ENCODE results near the gene CITED4. TPM values are rescaled to one million over a fixed set of nuclear protein-coding genes. Genes with fewer than 3 reads are reported as not detected.

Gene CITED4
- total RNA-seq, 2 donors from 2014 or later, result 180 to 465 TPM

DNA sequence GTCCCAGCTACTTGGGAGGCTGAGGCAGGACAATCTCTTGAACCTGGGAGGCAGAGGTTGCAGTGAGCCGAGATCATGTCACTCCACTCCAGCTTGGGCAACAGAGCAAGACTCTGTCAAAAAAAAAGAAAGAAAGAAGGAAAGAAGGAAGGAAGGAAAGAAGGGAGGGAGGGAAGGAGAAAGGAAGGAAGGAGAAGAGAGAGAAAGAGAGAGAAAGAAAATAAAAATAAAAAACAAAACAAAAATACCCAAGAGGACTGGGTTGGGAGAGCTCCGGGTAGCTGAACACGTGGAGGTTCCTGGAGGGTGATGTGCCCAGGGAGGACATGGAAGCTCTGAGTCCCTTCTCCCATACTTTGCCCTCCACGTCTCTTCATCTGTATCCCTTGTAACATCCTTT is 45.7 kb upstream of the CITED4 start:
- no peak for ATAC-seq
- WGBS, 2 donors, result 96% methylated on average over 4 of the region's 4 CpGs
- intact Hi-C loops (cut with DNase I), result no loop called here

DNA sequence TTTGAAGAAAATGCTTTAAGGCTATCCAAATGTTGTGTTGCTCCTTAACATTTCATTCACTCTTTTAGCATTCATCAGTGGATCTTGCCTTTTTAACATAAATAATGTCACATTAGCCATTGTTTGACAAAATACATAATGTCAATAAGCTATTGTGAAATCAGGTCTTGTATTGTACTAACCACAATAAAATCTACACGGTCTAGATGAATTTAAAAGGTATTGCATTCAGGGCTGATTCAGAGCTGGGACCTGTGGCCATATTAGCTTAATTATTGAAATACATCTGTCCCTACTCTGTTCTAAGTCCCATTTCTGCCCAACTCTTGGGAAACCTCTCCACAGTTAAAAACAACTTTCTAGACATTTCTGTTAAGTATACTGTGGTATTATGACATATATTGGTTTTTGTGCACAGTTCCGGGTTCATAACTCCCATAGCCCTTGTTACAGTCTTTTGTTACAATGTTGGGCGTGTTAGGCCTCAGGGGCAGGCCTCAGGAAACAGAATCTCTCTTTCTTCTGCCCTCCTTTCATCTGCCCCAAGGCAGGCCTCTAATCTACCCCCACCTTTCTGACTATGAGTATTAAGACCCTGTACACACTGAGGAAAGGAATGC is 44.7 kb upstream of the CITED4 start:
- Histone ChIP-seq H3K36me3 (replicated peaks in 1 of 2; ENCODE audit: insufficient read depth in 1 of 2, low read depth in 2 of 2) (no peaks in the 10 kb centered on the region), H3K4me1 (no peaks in the 10 kb centered on the region), H3K4me3 (no peak overlapping the region), H3K27ac (no peak overlapping the region), H3K27me3 (no peaks in the 10 kb centered on the region), H3K9me3 (no peaks in the 10 kb centered on the region)
- no peak for TF ChIP-seq POLR2A (IDR thresholded peaks at IDR 0.05)
- TF ChIP-seq, protein P1, sequence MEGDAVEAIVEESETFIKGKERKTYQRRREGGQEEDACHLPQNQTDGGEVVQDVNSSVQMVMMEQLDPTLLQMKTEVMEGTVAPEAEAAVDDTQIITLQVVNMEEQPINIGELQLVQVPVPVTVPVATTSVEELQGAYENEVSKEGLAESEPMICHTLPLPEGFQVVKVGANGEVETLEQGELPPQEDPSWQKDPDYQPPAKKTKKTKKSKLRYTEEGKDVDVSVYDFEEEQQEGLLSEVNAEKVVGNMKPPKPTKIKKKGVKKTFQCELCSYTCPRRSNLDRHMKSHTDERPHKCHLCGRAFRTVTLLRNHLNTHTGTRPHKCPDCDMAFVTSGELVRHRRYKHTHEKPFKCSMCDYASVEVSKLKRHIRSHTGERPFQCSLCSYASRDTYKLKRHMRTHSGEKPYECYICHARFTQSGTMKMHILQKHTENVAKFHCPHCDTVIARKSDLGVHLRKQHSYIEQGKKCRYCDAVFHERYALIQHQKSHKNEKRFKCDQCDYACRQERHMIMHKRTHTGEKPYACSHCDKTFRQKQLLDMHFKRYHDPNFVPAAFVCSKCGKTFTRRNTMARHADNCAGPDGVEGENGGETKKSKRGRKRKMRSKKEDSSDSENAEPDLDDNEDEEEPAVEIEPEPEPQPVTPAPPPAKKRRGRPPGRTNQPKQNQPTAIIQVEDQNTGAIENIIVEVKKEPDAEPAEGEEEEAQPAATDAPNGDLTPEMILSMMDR (IDR thresholded peaks at IDR 0.05), result no peak
- ATAC-seq (no peak), DNase-seq (no peak)
- intact Hi-C loops (cut with DNase I), result no loop called here
- WGBS, 2 donors, result 80 to 84% methylated on average over 3 of the region's 3 CpGs

More for the DNA sequence above, 45.7 kb upstream of the CITED4 start:
- Histone ChIP-seq H3K9me3 (no peaks in the 10 kb centered on the region), H3K36me3 (replicated peaks in 1 of 2; ENCODE audit: insufficient read depth in 1 of 2, low read depth in 2 of 2) (no peaks in the 10 kb centered on the region), H3K4me1 (no peaks in the 10 kb centered on the region), H3K4me3 (no peak overlapping the region), H3K27me3 (no peaks in the 10 kb centered on the region), H3K27ac (no peak overlapping the region)
- no peak for DNase-seq
- TF ChIP-seq, protein P1 (IDR thresholded peaks at IDR 0.05), result no peak
- no peak for TF ChIP-seq POLR2A (IDR thresholded peaks at IDR 0.05)

DNA sequence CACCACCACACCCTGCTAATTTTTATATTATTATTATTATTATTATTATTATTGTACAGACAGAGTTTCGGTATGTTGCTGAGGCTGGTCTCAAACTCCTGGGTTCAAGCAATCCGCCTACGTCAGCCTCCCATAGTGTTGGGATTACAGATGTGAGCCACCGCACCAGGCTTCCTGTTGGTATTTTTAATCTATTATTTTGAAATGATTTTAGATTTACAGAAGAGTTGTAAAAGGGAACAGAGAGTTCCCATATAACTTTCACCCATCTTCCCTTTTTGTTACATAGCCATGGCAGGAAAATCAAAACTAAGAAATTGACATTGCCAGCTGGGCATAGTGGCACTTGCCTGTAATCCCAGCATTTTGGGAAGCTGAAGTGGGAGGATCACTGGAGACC is 42.9 kb upstream of the CITED4 start:
- no peaks in the 10 kb centered on the region for H3K27me3 ChIP-seq
- no peaks in the 10 kb centered on the region for H3K9me3 ChIP-seq
- no peak overlapping the region for H3K27ac ChIP-seq
- H3K4me1 ChIP-seq, result peaks cover 4% of the 10 kb centered on the region
- H3K4me3 ChIP-seq, result no peak overlapping the region
- TF ChIP-seq POLR2A (IDR thresholded peaks at IDR 0.05), result no peak
- no peaks in the 10 kb centered on the region for H3K36me3 ChIP-seq (replicated peaks in 1 of 2; ENCODE audit: insufficient read depth in 1 of 2, low read depth in 2 of 2)
- intact Hi-C loops (cut with DNase I), result no loop called here
- ATAC-seq, result no peak
- 74 to 85% methylated on average over 4 of the region's 4 CpGs for WGBS, 2 donors
- DNase-seq, result no peak

DNA sequence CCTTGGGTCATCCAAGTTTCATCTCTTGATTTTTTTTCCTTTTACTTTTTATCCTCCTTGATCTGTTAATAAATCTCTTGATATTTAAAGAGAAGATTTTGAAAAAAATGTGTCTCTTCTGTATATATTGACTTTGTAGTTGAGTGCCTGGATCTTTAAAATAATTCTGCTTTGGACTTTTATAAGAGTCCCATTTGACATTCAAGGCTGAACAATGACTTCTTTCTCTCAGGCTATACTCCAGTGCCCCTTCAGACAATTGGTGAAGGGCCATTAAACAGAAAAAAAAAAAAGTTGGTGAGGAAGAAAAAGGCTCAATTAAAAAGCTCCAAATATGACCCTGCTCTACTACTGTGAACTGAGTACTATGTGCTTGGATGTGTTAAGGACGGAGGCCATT is 40.9 kb upstream of the CITED4 start:
- 95 to 100% methylated on average over 1 of the region's 1 CpG for WGBS, 2 donors
- Histone ChIP-seq H3K27me3 (no peaks in the 10 kb centered on the region), H3K4me1 (peaks cover 23% of the 10 kb centered on the region), H3K36me3 (replicated peaks in 1 of 2; ENCODE audit: insufficient read depth in 1 of 2, low read depth in 2 of 2) (no peaks in the 10 kb centered on the region), H3K27ac (no peak overlapping the region), H3K4me3 (no peak overlapping the region), H3K9me3 (no peaks in the 10 kb centered on the region)
- intact Hi-C loops (cut with DNase I), result no loop called here
- no peak for ATAC-seq
- no peak for TF ChIP-seq POLR2A (IDR thresholded peaks at IDR 0.05)
- TF ChIP-seq, protein P1 (IDR thresholded peaks at IDR 0.05), result no peak
- no peak for DNase-seq

DNA sequence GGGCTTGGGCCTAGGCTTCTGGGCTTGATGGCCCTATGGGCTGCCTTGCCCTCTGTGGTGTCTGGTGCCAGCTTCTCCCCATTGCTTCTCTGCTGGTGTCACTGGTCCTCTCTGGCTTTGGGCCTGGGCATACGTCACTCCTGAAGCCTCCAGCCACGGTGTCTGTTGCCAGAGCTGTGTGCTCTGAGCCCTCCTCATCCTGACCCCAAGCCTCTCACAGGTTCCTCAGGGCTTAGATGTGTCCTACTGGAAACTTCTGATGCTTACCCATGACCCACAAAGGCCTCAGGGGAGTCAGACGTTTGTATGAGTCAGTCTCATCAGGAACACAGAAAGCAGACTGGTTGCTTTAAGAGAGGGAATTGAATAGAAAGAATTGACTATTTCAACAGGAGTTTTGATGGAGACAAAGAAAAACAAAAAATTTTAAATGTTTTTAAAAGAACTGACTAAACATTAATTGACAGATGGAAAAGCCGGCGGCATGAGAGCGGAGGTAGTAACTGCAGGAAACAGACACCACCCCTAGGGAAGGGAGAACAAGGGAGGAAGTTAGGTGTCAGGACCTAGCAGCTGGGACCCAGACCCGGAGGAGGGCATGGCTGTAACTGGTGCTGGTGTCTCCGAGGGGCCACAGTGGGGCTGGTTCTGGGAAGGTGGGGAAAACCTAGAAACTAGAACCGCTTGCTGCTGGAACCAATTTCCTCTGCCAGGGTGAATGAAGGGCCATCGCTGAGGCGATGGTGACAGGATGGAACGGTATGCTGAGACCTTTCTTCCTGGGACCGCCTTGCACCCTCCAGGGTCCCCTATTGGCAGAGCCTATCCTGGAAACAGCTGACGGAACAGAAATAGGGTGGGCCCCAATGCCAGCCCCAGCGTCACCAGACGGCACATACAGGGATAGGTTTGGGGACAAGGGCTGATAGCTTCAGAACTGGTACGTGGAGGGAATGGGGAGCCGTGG is 40.0 kb upstream of the CITED4 start:
- ATAC-seq, result no peak

More for the DNA sequence above, 40.0 kb upstream of the CITED4 start:
- Histone ChIP-seq H3K9me3 (no peaks in the 10 kb centered on the region), H3K27ac (peak overlapping the region in 3 of 4 donors; percentile 7 to 50 (median 28)), H3K4me1 (peaks cover 23% of the 10 kb centered on the region), H3K4me3 (no peak overlapping the region), H3K27me3 (no peaks in the 10 kb centered on the region), H3K36me3 (replicated peaks in 1 of 2; ENCODE audit: insufficient read depth in 1 of 2, low read depth in 2 of 2) (no peaks in the 10 kb centered on the region)
- 81 to 83% methylated on average over 17 to 18 of the region's 18 CpGs for WGBS, 2 donors
- intact Hi-C loops (cut with DNase I), result no loop called here
- TF ChIP-seq POLR2A (IDR thresholded peaks at IDR 0.05), result no peak
- TF ChIP-seq, protein P1 (IDR thresholded peaks at IDR 0.05), result no peak
- no peak for DNase-seq
